HEK293 (cell line): ENCODE data around the gene SUOX.
"Not testable (repeated sequence)": the region's sequence is repeated elsewhere in the genome, so short reads cannot be mapped to it uniquely, and the experiment has no call there.

Experiments
- CTCF ChIA-PET: fragments of 350-600 bp; formaldehyde crosslinking; extraction: SDS; loops from one replicate; lab custom pipeline; 2021; ENCODE audit warnings: antibody characterized with exemption; lab: Yijun Ruan, JAX
- POLR2A ChIA-PET: fragments of 300-600 bp; formaldehyde crosslinking; extraction: SDS; loops from one replicate; lab custom pipeline; 2020; ENCODE audit warnings: antibody characterized with exemption, inconsistent platforms; lab: Yijun Ruan, JAX
- H3K27ac ChIP-seq: fragments of 200-500 bp; sonication (Bioruptor generic); 2 replicates; pipeline ENCODE4 v1.5.1; 2014; ENCODE audit warnings: low read depth, low read length, control low read depth, inconsistent platforms; ENCODE audit errors: extremely low read depth
- H3K36me3 ChIP-seq, 2 experiments: fragments of 200-500 bp in 1 of 2; sonication (Bioruptor generic) in 1 of 2; 1 replicate in 1 of 2; 2 replicates in 1 of 2; pipeline ENCODE4 v1.5.1; 2014 to 2017; ENCODE audit warnings: inconsistent platforms in 2 of 2, low read length in 2 of 2; ENCODE audit not compliant: control insufficient read depth in 2 of 2, insufficient read depth in 1 of 2
- H3K4me1 ChIP-seq: fragments of 200-500 bp; sonication (Bioruptor generic); 2 replicates; pipeline ENCODE4 v1.5.1; 2014; ENCODE audit warnings: mild to moderate bottlenecking, low read length, inconsistent platforms; ENCODE audit not compliant: control insufficient read depth, insufficient read depth
- H3K4me3 ChIP-seq: 2 replicates; pipeline ENCODE4 v1.5.1; 2011; ENCODE audit warnings: low read depth, mild to moderate bottlenecking, control low read depth, low read length, moderate library complexity
- H3K9me3 ChIP-seq: fragments of 200-500 bp; sonication (Bioruptor generic); 2 replicates; pipeline ENCODE4 v1.5.1; 2014; ENCODE audit warnings: low read depth, low read length, inconsistent platforms; ENCODE audit not compliant: control insufficient read depth, insufficient read depth
- BCL11B ChIP-seq: fragments of 450-650 bp; formaldehyde crosslinking; IDR thresholded peaks from 2 replicates; pipeline ENCODE4 v1.5.1; 2016; ENCODE audit warnings: low read depth, missing biosample characterization, missing genetic modification characterization
- MZF1 ChIP-seq: fragments of 450-650 bp; formaldehyde crosslinking; IDR thresholded peaks from 2 replicates; pipeline ENCODE4 v1.5.1; 2017; ENCODE audit warnings: missing biosample characterization, missing genetic modification characterization, borderline replicate concordance
- OVOL3 ChIP-seq: fragments of 450-650 bp; formaldehyde crosslinking; IDR thresholded peaks from 2 replicates; pipeline ENCODE4 v1.5.1; 2016; ENCODE audit warnings: missing biosample characterization, missing genetic modification characterization
- ZNF132 ChIP-seq: fragments of 450-650 bp; formaldehyde crosslinking; IDR thresholded peaks from 2 replicates; pipeline ENCODE4 v1.5.1; 2017; ENCODE audit warnings: missing biosample characterization, missing genetic modification characterization, borderline replicate concordance
- ZNF624 ChIP-seq: fragments of 450-650 bp; formaldehyde crosslinking; IDR thresholded peaks from 2 replicates; pipeline ENCODE4 v1.5.1; 2017; ENCODE audit warnings: missing biosample characterization, missing genetic modification characterization
- ZNF664 ChIP-seq: fragments of 450-650 bp; formaldehyde crosslinking; IDR thresholded peaks from 2 replicates; pipeline ENCODE4 v1.5.1; 2016; ENCODE audit warnings: missing biosample characterization, missing genetic modification characterization
- ZNF677 ChIP-seq: fragments of 450-650 bp; IDR thresholded peaks from 2 replicates; pipeline ENCODE4 v1.5.0; 2018; ENCODE audit warnings: missing biosample characterization, mild to moderate bottlenecking, missing genetic modification characterization, moderate library complexity
- ZNF76 ChIP-seq: fragments of 450-650 bp; formaldehyde crosslinking; IDR thresholded peaks from 2 replicates; pipeline ENCODE4; 2016; ENCODE audit warnings: low read depth, missing biosample characterization, missing genetic modification characterization, borderline replicate concordance
- ZNF843 ChIP-seq: fragments of 450-650 bp; formaldehyde crosslinking; IDR thresholded peaks from 2 replicates; pipeline ENCODE4 v1.5.1; 2016; ENCODE audit warnings: missing biosample characterization, missing genetic modification characterization
- TF ChIP-seq, protein P1 (sequence below): fragments of 450-650 bp; formaldehyde crosslinking; IDR thresholded peaks from 2 replicates; pipeline ENCODE4 v1.5.1; 2016; ENCODE audit warnings: missing biosample characterization, missing genetic modification characterization
- TF ChIP-seq, protein P2 (sequence below): fragments of 450-650 bp; formaldehyde crosslinking; IDR thresholded peaks from 2 replicates; pipeline ENCODE4 v1.5.1; 2016; ENCODE audit warnings: missing biosample characterization, missing genetic modification characterization
- TF ChIP-seq, protein P3 (sequence below): fragments of 450-650 bp; formaldehyde crosslinking; conservative IDR thresholded peaks from 2 replicates; pipeline ENCODE4 v1.5.1; 2016; ENCODE audit warnings: low read depth, missing biosample characterization, missing genetic modification characterization
- TF ChIP-seq, protein P4 (sequence below): fragments of 450-650 bp; formaldehyde crosslinking; IDR thresholded peaks from 2 replicates; pipeline ENCODE4 v1.5.1; 2017; ENCODE audit warnings: missing biosample characterization, missing genetic modification characterization
- TF ChIP-seq, protein P5 (sequence below): fragments of 450-650 bp; formaldehyde crosslinking; IDR thresholded peaks from 2 replicates; pipeline ENCODE4 v1.5.1; 2016; ENCODE audit warnings: missing biosample characterization, missing genetic modification characterization
- TF ChIP-seq, protein P6 (sequence below): fragments of 450-650 bp; formaldehyde crosslinking; IDR thresholded peaks from 2 replicates; pipeline ENCODE4 v1.5.0; 2017; ENCODE audit warnings: missing biosample characterization, missing genetic modification characterization, borderline replicate concordance

SUOX gene

DNA sequence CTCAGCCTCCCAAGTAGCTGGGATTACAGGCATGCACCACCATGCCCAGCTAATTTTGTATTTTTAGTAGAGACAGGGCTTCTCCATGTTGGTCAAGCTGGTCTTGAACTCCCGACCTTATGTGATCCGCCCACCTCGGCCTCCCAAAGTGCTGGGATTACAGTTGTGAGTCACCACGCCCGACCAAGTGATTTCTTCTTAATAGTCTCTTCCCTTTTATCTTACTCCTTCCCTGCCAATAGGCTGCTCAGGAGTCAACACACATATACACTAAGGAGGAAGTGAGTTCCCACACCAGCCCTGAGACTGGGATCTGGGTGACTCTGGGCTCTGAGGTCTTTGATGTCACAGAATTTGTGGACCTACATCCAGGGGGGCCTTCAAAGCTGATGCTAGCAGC is 6.3 kb downstream of the SUOX start:
- CTCF ChIA-PET = interaction anchor here (0.7 to 1.2 kb wide), 2 partner anchors 26 to 37 kb away, joined by 3 to 5 read pairs; no protein-coding TSS in a partner anchor
- H3K27ac ChIP-seq, H3K4me3 ChIP-seq, H3K9me3 ChIP-seq, H3K4me1 ChIP-seq, POLR2A ChIA-PET: not testable (repeated sequence)
- H3K36me3 ChIP-seq = peaks cover 0 to 29% of the 10 kb centered on the region in 2 experiments; a peak in 2 of 3 replicates

DNA sequence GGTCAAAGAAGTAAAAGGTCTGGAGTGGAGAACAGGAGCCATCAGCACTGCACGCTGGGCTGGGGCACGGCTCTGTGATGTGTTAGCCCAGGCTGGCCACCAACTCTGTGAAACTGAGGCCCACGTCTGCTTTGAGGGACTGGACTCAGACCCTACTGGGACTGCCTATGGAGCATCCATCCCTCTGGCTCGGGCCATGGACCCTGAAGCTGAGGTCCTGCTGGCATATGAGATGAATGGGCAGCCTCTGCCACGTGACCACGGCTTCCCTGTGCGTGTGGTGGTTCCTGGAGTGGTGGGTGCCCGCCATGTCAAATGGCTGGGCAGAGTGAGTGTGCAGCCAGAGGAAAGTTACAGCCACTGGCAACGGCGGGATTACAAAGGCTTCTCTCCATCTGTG is 7.1 kb downstream of the SUOX start:
- TF ChIP-seq ZNF677 (tag by site-specific recombination) (no peak), ZNF624 (tag by site-specific recombination) (no peak), BCL11B (tag by site-specific recombination) (no peak), ZNF843 (tag by site-specific recombination) (no peak), ZNF664 (tag by site-specific recombination) (no peak), OVOL3 (no peak), ZNF132 (tag by site-specific recombination) (no peak), MZF1 (tag by site-specific recombination) (no peak)
- TF ChIP-seq, protein P1, sequence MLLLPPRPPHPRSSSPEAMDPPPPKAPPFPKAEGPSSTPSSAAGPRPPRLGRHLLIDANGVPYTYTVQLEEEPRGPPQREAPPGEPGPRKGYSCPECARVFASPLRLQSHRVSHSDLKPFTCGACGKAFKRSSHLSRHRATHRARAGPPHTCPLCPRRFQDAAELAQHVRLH (tag by site-specific recombination) = no peak
- TF ChIP-seq, all 188 proteins: peak for 0
- CTCF ChIA-PET = interaction anchor here (0.7 to 1.2 kb wide), 2 partner anchors 25 to 37 kb away, joined by 3 to 5 read pairs; no protein-coding TSS in a partner anchor
- H3K4me1 ChIP-seq = no peaks in the 10 kb centered on the region; the same call in 1 of the 2 replicates

DNA sequence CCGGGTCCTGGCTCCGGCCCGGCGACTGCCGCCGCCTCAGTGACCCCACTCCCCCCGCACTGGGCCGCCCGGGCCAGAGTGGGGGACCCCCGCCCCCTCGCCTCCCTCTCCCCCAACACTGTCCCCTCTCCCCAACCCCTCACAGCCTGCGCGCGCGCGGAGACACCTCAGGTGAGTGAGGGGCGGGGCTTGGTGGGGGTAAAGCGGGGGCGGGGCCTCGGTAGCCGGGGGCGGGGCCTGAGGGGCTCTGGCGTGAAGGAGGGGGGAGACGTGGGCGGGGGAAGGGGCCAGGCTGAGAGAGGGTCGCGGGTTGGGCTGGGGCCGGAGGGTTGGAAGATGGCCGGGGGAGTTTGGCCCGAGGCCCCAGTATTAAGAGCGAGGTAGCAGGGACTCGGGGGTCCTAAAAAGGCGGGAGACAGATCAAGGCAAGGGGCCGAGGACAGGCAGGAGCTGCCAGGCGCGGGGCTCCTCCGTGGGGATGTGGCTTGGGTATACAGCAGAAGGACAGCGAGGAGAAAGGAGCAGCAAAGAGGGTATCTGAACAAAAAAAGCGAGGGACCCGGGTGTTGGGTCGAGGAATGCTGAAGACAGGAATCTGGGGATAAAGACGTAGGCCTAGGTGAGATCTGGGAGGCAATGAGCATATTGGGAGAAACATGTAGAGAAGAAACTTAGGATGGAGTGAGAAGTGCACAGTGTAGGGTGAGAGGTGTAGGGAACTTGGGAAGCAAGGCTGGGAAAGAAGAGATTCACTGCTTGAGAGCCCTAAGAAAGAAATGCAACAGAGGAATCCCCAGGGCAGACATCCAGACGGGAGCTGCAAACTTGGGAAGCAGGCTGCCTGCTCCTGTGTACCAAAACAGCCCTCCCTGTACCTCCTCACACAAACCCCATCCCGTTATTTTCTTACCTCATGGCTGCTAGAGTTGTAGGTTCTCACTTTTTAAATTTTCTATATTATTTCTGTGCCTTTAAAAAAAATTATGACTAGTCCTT is 10.8 kb downstream of the SUOX start:
- Histone ChIP-seq H3K4me1 (no peaks in the 10 kb centered on the region; the same call in 1 of the 2 replicates), H3K4me3 (peak overlapping the region; percentile 51), H3K9me3 (no peaks in the 10 kb centered on the region), H3K36me3 (peaks cover 0 to 19% of the 10 kb centered on the region in 2 experiments; a peak in 2 of 3 replicates), H3K27ac (peak overlapping the region; percentile 70)
- CTCF ChIA-PET = interaction anchor here (1.0 to 2.7 kb wide), 4 partner anchors 11 to 33 kb away, joined by 3 to 17 read pairs (median 8); partner anchors contain the start of gene SUOX
- POLR2A ChIA-PET = interaction anchor here (0.6 to 3.2 kb wide), 14 partner anchors 11 to 632 kb away, joined by 3 to 48 read pairs (median 4); partner anchors contain the start of genes CD63, DNAJC14, ERBB3 and ESYT1
- TF ChIP-seq, protein P2, sequence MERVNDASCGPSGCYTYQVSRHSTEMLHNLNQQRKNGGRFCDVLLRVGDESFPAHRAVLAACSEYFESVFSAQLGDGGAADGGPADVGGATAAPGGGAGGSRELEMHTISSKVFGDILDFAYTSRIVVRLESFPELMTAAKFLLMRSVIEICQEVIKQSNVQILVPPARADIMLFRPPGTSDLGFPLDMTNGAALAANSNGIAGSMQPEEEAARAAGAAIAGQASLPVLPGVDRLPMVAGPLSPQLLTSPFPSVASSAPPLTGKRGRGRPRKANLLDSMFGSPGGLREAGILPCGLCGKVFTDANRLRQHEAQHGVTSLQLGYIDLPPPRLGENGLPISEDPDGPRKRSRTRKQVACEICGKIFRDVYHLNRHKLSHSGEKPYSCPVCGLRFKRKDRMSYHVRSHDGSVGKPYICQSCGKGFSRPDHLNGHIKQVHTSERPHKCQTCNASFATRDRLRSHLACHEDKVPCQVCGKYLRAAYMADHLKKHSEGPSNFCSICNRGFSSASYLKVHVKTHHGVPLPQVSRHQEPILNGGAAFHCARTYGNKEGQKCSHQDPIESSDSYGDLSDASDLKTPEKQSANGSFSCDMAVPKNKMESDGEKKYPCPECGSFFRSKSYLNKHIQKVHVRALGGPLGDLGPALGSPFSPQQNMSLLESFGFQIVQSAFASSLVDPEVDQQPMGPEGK (tag by site-specific recombination) = 0 out of 2 replicates have a peak, but pooled peaks have one; percentile 10
- TF ChIP-seq, protein P3, sequence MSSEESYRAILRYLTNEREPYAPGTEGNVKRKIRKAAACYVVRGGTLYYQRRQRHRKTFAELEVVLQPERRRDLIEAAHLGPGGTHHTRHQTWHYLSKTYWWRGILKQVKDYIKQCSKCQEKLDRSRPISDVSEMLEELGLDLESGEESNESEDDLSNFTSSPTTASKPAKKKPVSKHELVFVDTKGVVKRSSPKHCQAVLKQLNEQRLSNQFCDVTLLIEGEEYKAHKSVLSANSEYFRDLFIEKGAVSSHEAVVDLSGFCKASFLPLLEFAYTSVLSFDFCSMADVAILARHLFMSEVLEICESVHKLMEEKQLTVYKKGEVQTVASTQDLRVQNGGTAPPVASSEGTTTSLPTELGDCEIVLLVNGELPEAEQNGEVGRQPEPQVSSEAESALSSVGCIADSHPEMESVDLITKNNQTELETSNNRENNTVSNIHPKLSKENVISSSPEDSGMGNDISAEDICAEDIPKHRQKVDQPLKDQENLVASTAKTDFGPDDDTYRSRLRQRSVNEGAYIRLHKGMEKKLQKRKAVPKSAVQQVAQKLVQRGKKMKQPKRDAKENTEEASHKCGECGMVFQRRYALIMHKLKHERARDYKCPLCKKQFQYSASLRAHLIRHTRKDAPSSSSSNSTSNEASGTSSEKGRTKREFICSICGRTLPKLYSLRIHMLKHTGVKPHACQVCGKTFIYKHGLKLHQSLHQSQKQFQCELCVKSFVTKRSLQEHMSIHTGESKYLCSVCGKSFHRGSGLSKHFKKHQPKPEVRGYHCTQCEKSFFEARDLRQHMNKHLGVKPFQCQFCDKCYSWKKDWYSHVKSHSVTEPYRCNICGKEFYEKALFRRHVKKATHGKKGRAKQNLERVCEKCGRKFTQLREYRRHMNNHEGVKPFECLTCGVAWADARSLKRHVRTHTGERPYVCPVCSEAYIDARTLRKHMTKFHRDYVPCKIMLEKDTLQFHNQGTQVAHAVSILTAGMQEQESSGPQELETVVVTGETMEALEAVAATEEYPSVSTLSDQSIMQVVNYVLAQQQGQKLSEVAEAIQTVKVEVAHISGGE = 0 out of 2 replicates have a peak, but pooled peaks have one; percentile 10
- TF ChIP-seq, protein P4, sequence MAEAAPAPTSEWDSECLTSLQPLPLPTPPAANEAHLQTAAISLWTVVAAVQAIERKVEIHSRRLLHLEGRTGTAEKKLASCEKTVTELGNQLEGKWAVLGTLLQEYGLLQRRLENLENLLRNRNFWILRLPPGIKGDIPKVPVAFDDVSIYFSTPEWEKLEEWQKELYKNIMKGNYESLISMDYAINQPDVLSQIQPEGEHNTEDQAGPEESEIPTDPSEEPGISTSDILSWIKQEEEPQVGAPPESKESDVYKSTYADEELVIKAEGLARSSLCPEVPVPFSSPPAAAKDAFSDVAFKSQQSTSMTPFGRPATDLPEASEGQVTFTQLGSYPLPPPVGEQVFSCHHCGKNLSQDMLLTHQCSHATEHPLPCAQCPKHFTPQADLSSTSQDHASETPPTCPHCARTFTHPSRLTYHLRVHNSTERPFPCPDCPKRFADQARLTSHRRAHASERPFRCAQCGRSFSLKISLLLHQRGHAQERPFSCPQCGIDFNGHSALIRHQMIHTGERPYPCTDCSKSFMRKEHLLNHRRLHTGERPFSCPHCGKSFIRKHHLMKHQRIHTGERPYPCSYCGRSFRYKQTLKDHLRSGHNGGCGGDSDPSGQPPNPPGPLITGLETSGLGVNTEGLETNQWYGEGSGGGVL (tag by site-specific recombination) = peak; percentile 98; the same call in 1 of the 2 replicates
- peak; percentile 66 for TF ChIP-seq ZNF76 (tag by site-specific recombination)
- TF ChIP-seq, protein P5, sequence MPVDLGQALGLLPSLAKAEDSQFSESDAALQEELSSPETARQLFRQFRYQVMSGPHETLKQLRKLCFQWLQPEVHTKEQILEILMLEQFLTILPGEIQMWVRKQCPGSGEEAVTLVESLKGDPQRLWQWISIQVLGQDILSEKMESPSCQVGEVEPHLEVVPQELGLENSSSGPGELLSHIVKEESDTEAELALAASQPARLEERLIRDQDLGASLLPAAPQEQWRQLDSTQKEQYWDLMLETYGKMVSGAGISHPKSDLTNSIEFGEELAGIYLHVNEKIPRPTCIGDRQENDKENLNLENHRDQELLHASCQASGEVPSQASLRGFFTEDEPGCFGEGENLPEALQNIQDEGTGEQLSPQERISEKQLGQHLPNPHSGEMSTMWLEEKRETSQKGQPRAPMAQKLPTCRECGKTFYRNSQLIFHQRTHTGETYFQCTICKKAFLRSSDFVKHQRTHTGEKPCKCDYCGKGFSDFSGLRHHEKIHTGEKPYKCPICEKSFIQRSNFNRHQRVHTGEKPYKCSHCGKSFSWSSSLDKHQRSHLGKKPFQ (tag by site-specific recombination) = no peak
- TF ChIP-seq, protein P6, sequence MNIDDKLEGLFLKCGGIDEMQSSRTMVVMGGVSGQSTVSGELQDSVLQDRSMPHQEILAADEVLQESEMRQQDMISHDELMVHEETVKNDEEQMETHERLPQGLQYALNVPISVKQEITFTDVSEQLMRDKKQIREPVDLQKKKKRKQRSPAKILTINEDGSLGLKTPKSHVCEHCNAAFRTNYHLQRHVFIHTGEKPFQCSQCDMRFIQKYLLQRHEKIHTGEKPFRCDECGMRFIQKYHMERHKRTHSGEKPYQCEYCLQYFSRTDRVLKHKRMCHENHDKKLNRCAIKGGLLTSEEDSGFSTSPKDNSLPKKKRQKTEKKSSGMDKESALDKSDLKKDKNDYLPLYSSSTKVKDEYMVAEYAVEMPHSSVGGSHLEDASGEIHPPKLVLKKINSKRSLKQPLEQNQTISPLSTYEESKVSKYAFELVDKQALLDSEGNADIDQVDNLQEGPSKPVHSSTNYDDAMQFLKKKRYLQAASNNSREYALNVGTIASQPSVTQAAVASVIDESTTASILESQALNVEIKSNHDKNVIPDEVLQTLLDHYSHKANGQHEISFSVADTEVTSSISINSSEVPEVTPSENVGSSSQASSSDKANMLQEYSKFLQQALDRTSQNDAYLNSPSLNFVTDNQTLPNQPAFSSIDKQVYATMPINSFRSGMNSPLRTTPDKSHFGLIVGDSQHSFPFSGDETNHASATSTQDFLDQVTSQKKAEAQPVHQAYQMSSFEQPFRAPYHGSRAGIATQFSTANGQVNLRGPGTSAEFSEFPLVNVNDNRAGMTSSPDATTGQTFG (tag by site-specific recombination) = no peak

More for the DNA sequence above, 7.1 kb downstream of the SUOX start:
- POLR2A ChIA-PET = interaction anchor here (0.9 kb wide), 1 partner anchor 9 kb away, joined by 3 read pairs; no protein-coding TSS in a partner anchor
- H3K27ac ChIP-seq = no peak overlapping the region
- H3K9me3 ChIP-seq = no peaks in the 10 kb centered on the region
- no peak overlapping the region for H3K4me3 ChIP-seq
- H3K36me3 ChIP-seq = peaks cover 0 to 29% of the 10 kb centered on the region in 2 experiments; a peak in 2 of 3 replicates
